ENCODE data around the gene MAP1S. TPM values are rescaled to one million over a fixed set of nuclear protein-coding genes. Genes with fewer than 3 reads are reported as not detected.
"Not testable (repeated sequence)": the region's sequence is repeated elsewhere in the genome, so short reads cannot be mapped to it uniquely, and the experiment has no call there.

Gene MAP1S
- total RNA-seq, 2 experiments from 2014 or later = 59.1 to 69.5 TPM

DNA sequence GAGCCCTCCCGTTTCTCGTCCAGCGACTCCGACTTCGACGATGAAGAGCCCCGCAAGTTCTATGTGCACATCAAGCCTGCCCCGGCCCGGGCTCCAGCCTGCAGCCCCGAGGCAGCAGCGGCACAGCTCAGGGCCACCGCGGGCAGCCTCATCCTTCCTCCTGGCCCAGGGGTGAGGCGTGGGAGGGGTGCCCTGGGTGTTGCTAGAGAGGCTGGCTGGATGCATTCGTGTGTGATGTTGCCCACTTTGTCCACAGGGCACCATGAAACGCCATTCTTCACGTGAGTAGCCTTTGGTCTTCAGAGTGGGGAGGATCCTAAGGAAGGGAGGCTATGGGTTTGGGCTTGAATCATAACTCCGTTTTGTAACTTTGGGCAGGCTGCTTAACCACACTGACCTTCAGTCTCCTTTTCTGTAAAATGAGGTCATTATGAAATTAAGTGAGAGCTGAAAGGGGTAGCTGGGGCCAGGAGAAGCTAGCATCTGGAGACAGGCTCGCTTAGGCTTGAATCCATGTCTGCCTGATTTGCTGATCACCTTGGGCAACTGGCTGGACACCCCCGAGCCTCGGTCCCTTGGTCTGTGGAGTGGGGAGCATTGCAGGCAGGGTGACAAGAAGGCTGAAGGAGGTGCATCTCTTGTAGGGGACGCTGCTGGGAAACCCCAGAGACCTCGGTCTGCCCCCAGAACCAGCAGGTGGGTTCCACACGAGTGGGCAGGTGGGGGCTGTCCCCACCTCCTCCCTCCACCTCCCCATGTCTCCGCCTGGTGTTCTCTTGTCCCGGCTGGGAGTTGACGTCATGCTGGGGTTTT lies 56.9 kb downstream of the MAP1S start:
- POLR2A ChIA-PET = interaction anchor here (0.5 kb wide), 1 partner anchor 15 kb away, joined by 3 read pairs; no protein-coding TSS in a partner anchor
- CTCF ChIA-PET = interaction anchor here (0.5 to 2.1 kb wide), 4 partner anchors 50 to 79 kb away, joined by 3 to 6 read pairs (median 4); no protein-coding TSS in a partner anchor

- ChIA-PET CTCF (interaction anchor here (0.7 kb wide), 1 partner anchor 25 kb away, joined by 4 read pairs; no protein-coding TSS in a partner anchor), POLR2A (interaction anchor here (0.6 kb wide), 1 partner anchor 440 kb away, joined by 4 read pairs; no protein-coding TSS in a partner anchor)
Observed at GRCh38 chr19:17777840-17778239, 58.6 kb downstream of the MAP1S start.

DNA sequence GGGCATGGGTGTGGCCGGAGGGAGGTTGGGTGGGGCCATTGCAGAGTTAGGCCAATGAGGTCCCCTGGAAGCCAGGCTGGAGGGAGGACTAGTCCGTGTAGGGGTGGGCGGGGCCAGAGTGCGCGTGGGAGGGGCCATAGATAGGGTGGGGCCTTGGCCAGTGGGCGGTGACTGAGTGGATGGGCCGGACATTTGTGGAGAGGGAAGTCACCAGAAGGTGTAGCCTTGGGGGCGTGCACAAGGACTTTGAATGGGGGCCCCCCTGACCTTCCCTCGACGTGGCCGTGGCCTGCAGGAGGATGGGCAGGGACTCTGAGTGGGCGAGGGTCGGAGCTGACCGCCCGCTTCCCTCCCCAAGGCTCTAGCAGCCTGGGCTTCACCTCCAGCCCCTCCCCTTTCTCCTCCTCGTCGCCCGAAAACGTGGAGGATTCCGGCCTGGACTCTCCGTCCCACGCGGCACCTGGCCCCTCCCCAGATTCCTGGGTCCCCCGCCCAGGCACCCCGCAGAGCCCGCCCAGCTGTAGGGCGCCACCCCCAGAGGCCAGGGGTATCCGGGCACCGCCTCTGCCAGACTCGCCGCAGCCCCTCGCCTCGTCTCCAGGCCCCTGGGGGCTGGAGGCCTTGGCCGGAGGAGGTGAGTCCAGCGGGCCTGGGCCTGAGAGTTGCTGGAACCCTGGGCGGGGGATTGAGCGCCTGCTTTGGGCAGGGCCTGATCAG lies 59.1 kb downstream of the MAP1S start:
- ChIA-PET POLR2A (interaction anchor here (0.6 kb wide), 1 partner anchor 440 kb away, joined by 4 read pairs; no protein-coding TSS in a partner anchor), CTCF (no interaction called here)

DNA sequence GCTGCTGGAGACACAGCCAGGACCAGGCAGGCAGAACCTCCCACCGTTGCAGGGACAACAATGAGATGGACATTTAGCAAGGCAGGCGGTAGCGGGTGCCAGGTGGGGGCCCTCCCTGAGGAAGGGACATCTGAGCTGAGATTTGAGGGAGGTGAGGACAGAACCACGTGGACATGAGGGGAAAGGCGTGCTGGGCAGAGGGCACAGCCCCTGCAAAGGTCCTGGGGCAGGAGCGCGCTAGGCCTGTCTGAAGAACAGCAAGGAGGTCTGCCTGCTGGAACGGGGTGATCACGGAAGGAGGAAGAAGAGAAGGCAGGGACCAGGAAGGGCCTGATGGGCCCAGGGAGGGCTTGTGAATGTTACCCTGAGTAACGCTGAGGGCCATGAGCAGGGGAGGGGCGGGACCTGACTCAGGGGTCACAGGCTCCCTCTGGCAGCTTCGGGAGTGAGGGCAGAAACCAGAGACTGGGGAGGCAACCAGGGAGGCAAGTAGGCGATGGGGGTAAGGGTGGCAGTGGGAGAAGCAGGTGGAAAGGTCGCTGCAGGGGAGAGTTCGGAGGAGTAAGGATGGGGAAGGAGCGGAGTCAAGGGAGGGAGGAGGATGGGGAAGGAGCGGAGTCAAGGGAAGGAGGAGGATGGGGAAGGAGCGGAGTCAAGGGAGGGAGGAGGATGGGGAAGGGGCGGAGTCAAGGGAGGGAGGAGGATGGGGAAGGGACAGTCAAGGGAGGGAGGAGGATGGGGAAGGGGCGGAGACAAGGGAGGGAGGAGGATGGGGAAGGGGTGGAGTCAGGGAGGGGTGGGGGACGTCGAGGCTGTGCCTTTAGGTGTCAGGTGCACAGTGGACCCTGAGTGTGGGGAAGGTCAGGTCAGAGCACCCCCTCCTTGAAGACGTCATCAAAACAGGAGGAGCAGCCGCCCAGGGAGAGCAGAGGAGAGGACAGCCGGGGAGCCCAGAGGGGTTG lies 60.0 kb downstream of the MAP1S start:
- ChIA-PET POLR2A (no interaction called here), CTCF (interaction anchor here (1.3 kb wide), 1 partner anchor 98 kb away, joined by 4 read pairs; no protein-coding TSS in a partner anchor)

DNA sequence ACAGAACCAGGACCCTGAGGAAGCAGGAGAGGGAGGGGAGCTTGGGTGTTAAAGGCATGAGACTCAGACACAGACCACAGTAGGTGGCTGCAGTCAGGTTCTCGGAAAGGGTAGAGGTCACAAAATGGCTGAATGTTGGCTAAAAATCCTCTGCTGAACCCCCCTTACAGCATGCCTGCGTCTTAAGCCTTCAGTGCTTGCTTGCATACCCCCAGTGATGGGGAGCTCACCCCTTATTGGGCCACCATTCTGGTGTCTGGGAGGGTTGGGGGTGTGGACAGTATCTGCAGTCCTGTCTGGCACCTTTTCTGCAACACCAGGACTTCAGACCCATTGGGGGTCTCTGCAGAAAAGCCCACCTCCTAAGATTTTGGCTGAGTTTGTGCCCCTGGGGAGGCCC lies 61.5 kb downstream of the MAP1S start:
- POLR2A ChIA-PET = interaction anchor here (0.6 kb wide), 1 partner anchor 911 kb away, joined by 3 read pairs; no protein-coding TSS in a partner anchor
- CTCF ChIA-PET = interaction anchor here (1.3 kb wide), 1 partner anchor 99 kb away, joined by 4 read pairs; no protein-coding TSS in a partner anchor

DNA sequence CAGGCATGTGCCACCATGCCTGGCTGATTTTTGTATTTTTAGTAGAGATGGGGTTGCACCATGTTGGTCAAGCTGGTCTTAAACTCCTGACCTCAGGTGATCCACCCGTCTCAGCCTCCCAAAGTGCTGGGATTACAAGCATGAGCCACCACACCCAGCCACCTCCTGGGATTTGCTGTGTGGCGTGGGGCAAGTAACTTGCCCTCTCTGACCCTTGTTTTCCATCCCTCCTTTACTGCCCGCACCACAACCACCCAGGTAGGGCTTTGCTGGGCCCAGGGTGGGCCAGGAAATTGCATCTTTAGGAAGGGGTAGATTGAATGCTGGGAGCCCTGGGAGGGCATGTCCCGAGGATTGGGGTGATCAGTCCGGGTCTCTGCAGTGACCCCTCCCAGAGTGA lies 64.4 kb downstream of the MAP1S start:
- POLR2A ChIA-PET = not testable (repeated sequence)
- CTCF ChIA-PET = interaction anchor here (0.6 to 2.6 kb wide), 10 partner anchors 17 to 622 kb away, joined by 3 to 6 read pairs (median 4); partner anchors contain the start of gene RPL18A

Other genes starting within 250 kb of the MAP1S start
- gene SLC27A1, start 249.0 kb upstream of the MAP1S start, total RNA-seq = 1 to 10 TPM; 2.5 to 3.2 TPM
- 10 to 100 TPM; 57.9 to 61.9 TPM for gene PGLS, start 207.8 kb upstream of the MAP1S start, total RNA-seq
- gene COLGALT1, start 163.8 kb upstream of the MAP1S start, total RNA-seq = 100 to 1,000 TPM in 1 of 2 experiments, 10 to 100 TPM in 1; 97.2 to 100 TPM
- gene UNC13A, start 31.1 kb upstream of the MAP1S start, total RNA-seq = under 1 TPM in 1 of 2 experiments, not detected in 1; 0.02 TPM
- 10 to 100 TPM; 36.9 to 38.5 TPM for gene FCHO1, start 32.0 kb downstream of the MAP1S start, total RNA-seq
- gene B3GNT3, start 75.7 kb downstream of the MAP1S start, total RNA-seq = not detected
- 1 to 10 TPM; 1.9 to 2.1 TPM for gene INSL3, start 102.0 kb downstream of the MAP1S start, total RNA-seq
- 100 to 1,000 TPM; 123 to 125 TPM for gene JAK3, start 128.5 kb downstream of the MAP1S start, total RNA-seq
- 1,000 to 10,000 TPM; 3,083 to 3,091 TPM for gene RPL18A, start 140.4 kb downstream of the MAP1S start, total RNA-seq
- gene SLC5A5, start 152.5 kb downstream of the MAP1S start, total RNA-seq = 1 to 10 TPM; 1.0 to 1.4 TPM
- gene CCDC124, start 213.5 kb downstream of the MAP1S start, total RNA-seq = 100 to 1,000 TPM; 182 to 184 TPM
- gene KCNN1, start 247.6 kb downstream of the MAP1S start, total RNA-seq = under 1 TPM in 1 of 2 experiments, not detected in 1; 0.15 TPM